H1 (cell line): Measurements from ENCODE around the gene SYNGR3. TPM values are rescaled to one million over a fixed set of nuclear protein-coding genes. Genes with fewer than 3 reads are reported as not detected.
"Not testable (repeated sequence)": the region's sequence is repeated elsewhere in the genome, so short reads cannot be mapped to it uniquely, and the experiment has no call there.

Source experiments
- CTCF ChIA-PET: fragments of 300-600 bp; sonication (Branson Sonifier 250); formaldehyde crosslinking; loops from one replicate; lab custom pipeline; 2021; ENCODE audit not compliant: partially characterized antibody; lab: Charles Lee
- POLR2A ChIA-PET: fragments of 300-600 bp; sonication (Branson Sonifier 250); formaldehyde crosslinking; loops from one replicate; lab custom pipeline; 2021; ENCODE audit warnings: inconsistent platforms; ENCODE audit not compliant: partially characterized antibody; lab: Charles Lee
- DNase-seq, 2 experiments: peaks; one replicate each; pipeline versions ENCODE4 v3.0.0 to v3.0.0-alpha.2; 2010 to 2022; ENCODE audit warnings: low spot score in 2 of 2, low read depth in 1 of 2, mixed read lengths in 1 of 2
- FAIRE-seq: peaks from 2 replicates; lab custom pipeline; 2011; peaks lifted over from hg19 to GRCh38; lab: Jason Lieb, UNC
- H2AFZ ChIP-seq: 2 replicates; pipeline ENCODE4 v1.8.1; 2012; ENCODE audit warnings: low read length, inconsistent platforms
- H2AK5ac ChIP-seq: 2 replicates; pipeline ENCODE4 v1.6.1; 2013; ENCODE audit warnings: low read depth, low read length
- H2BK120ac ChIP-seq: replicated peaks from 2 replicates; pipeline ENCODE3; 2013; ENCODE audit warnings: low read depth, low read length, inconsistent platforms
- H2BK12ac ChIP-seq: 2 replicates; pipeline ENCODE4 v1.6.1; 2013; ENCODE audit warnings: low read depth, low read length
- H2BK15ac ChIP-seq: 2 replicates; pipeline ENCODE4 v1.6.1; 2013; ENCODE audit warnings: low read length
- H2BK20ac ChIP-seq: 2 replicates; pipeline ENCODE4 v1.6.1; 2013; ENCODE audit warnings: low read length
- H2BK5ac ChIP-seq: 2 replicates; pipeline ENCODE4 v1.6.1; 2013; ENCODE audit warnings: low read depth, low read length
- H3K14ac ChIP-seq: 2 replicates; pipeline ENCODE4 v1.6.1; 2013; ENCODE audit warnings: inconsistent platforms; ENCODE audit not compliant: insufficient read length
- H3K18ac ChIP-seq: 2 replicates; pipeline ENCODE4 v1.6.1; 2013; ENCODE audit warnings: low read length; ENCODE audit errors: extremely low read depth
- H3K23ac ChIP-seq: 2 replicates; pipeline ENCODE4 v1.6.1; 2013; ENCODE audit warnings: inconsistent platforms; ENCODE audit not compliant: insufficient read length
- H3K23me2 ChIP-seq: 2 replicates; pipeline ENCODE4 v1.6.1; 2013; ENCODE audit warnings: low read depth, low read length
- H3K27ac ChIP-seq: 2 replicates; pipeline ENCODE4 v1.6.1; 2011; ENCODE audit warnings: low read depth, low read length, inconsistent platforms
- H3K27me3 ChIP-seq, 4 experiments: replicated peaks in 1 of 4; 1 replicate in 1 of 4; 2 replicates in 3 of 4; pipeline versions ENCODE4 v1.6.1 to v1.8.1; 2011 to 2013; ENCODE audit warnings: low read length in 3 of 4, mild to moderate bottlenecking in 3 of 4, inconsistent platforms in 2 of 4, mixed read lengths in 2 of 4, moderate library complexity in 1 of 4; ENCODE audit not compliant: control insufficient read depth in 3 of 4, insufficient read depth in 3 of 4; ENCODE audit errors: extremely low read depth in 1 of 4
- H3K36me3 ChIP-seq, 4 experiments: 2 replicates each; pipeline versions ENCODE4 v1.6.1 to v1.8.1; 2011 to 2013; ENCODE audit warnings: mild to moderate bottlenecking in 4 of 4, low read length in 3 of 4, moderate library complexity in 2 of 4, control low read depth in 1 of 4, inconsistent platforms in 1 of 4; ENCODE audit not compliant: insufficient read depth in 4 of 4, control insufficient read depth in 2 of 4
- H3K4ac ChIP-seq: replicated peaks from 2 replicates; pipeline ENCODE3; 2013; ENCODE audit warnings: low read length, low read depth, mixed read lengths, inconsistent platforms; ENCODE audit not compliant: insufficient read length
- H3K4me1 ChIP-seq, 4 experiments: replicated peaks in 1 of 4; 1 replicate in 1 of 4; 2 replicates in 3 of 4; pipeline versions ENCODE4 v1.6.1 to v1.8.1; 2011 to 2013; ENCODE audit warnings: low read length in 3 of 4, inconsistent platforms in 2 of 4, mixed read lengths in 1 of 4; ENCODE audit not compliant: insufficient read depth in 4 of 4, control insufficient read depth in 3 of 4
- H3K4me2 ChIP-seq, 2 experiments: 2 replicates each; pipeline versions ENCODE4 v1.6.1 to v1.8.1; 2011 to 2013; ENCODE audit warnings: low read depth in 2 of 2, low read length in 2 of 2, control low read depth in 1 of 2, inconsistent platforms in 1 of 2, mild to moderate bottlenecking in 1 of 2; ENCODE audit not compliant: insufficient read depth in 1 of 2
- H3K4me3 ChIP-seq, 4 experiments: fragments of 200-600, 300-600 bp in 1 of 4; sonication (generic), shearing (Covaris generic), sonication (Bioruptor Twin) in 1 of 4; 2 replicates each; pipeline versions ENCODE4 v1.5.1 to v1.8.1; 2011 to 2016; ENCODE audit warnings: low read length in 4 of 4, low read depth in 3 of 4, control low read depth in 2 of 4, inconsistent platforms in 2 of 4, mild to moderate bottlenecking in 2 of 4, mixed read lengths in 1 of 4, moderate library complexity in 1 of 4; ENCODE audit not compliant: insufficient read depth in 2 of 4; ENCODE audit errors: extremely low read depth in 1 of 4
- H3K56ac ChIP-seq: replicated peaks from 2 replicates; pipeline ENCODE3; 2013; ENCODE audit warnings: low read depth, mild to moderate bottlenecking, mixed read lengths, low read length, inconsistent platforms; ENCODE audit not compliant: insufficient read length
- H3K79me1 ChIP-seq: 2 replicates; pipeline ENCODE4 v1.6.1; 2013; ENCODE audit warnings: low read depth, low read length, control low read depth
- H3K79me2 ChIP-seq, 2 experiments: 2 replicates each; pipeline versions ENCODE4 v1.6.1 to v1.8.1; 2012 to 2013; ENCODE audit warnings: low read length in 2 of 2, mild to moderate bottlenecking in 2 of 2, inconsistent platforms in 1 of 2; ENCODE audit not compliant: insufficient read depth in 2 of 2, control insufficient read depth in 1 of 2
- H3K9ac ChIP-seq, 4 experiments: replicated peaks in 1 of 4; 1 replicate in 1 of 4; 2 replicates in 3 of 4; pipeline versions ENCODE4 v1.6.1 to v1.8.1; 2011 to 2013; ENCODE audit warnings: low read depth in 3 of 4, low read length in 3 of 4, control low read depth in 2 of 4, mild to moderate bottlenecking in 2 of 4, moderate library complexity in 2 of 4, inconsistent platforms in 1 of 4; ENCODE audit errors: extremely low read depth in 1 of 4
- H3K9me3 ChIP-seq, 2 experiments: 2 replicates each; pipeline versions ENCODE4 v1.6.1 to v1.8.1; 2012 to 2013; ENCODE audit warnings: mild to moderate bottlenecking in 2 of 2, moderate library complexity in 2 of 2, control low read depth in 1 of 2, inconsistent platforms in 1 of 2, low read depth in 1 of 2, low read length in 1 of 2, mixed read lengths in 1 of 2; ENCODE audit not compliant: insufficient read depth in 2 of 2
- H4K20me1 ChIP-seq, 2 experiments: replicated peaks in 1 of 2; 2 replicates each; pipeline versions ENCODE3 to v1.8.1; 2011 to 2013; ENCODE audit warnings: inconsistent platforms in 2 of 2, low read length in 2 of 2, mild to moderate bottlenecking in 1 of 2; ENCODE audit not compliant: insufficient read depth in 2 of 2, control insufficient read depth in 1 of 2
- H4K5ac ChIP-seq: 2 replicates; pipeline ENCODE4 v1.6.1; 2013; ENCODE audit warnings: low read length, low read depth, mixed read lengths, inconsistent platforms; ENCODE audit not compliant: insufficient read length
- H4K8ac ChIP-seq: 2 replicates; pipeline ENCODE4 v1.8.0; 2013; ENCODE audit warnings: mild to moderate bottlenecking, moderate library complexity, low read length, inconsistent platforms; ENCODE audit not compliant: insufficient read depth; ENCODE audit errors: extremely low read depth
- H4K91ac ChIP-seq: replicated peaks from 2 replicates; pipeline ENCODE3; 2013; ENCODE audit warnings: low read length, mixed read lengths, inconsistent platforms; ENCODE audit not compliant: insufficient read length
- WGBS, 2 experiments: shearing (Covaris generic) in 1 of 2; methylation state at CpG; one replicate each; pipeline versions ENCODE4 v1.1.6 to v1.1.7; 2013 to 2015; ENCODE audit warnings: low lambda C conversion rate in 2 of 2, mixed read lengths in 2 of 2, inconsistent platforms in 1 of 2, low coverage in 1 of 2, missing lambda C conversion rate in 1 of 2; ENCODE audit not compliant: insufficient replicate concordance in 2 of 2, insufficient coverage in 1 of 2, insufficient read length in 1 of 2; ENCODE audit errors: extremely low coverage in 1 of 2, missing lambda C conversion rate in 1 of 2; 5-methylcytosine and 5-hydroxymethylcytosine counted together
- polyA plus RNA-seq, 7 experiments: library from polyadenylated mRNA; depleted of rRNA in 3 of 7; stranded (reverse) in 5 of 7; unstranded in 2 of 7; fragments of >200 nt in 5 of 7; fragments of 200-250 nt in 2 of 7; gene quantifications; 1 replicate in 5 of 7; 2 replicates in 1 of 7; 4 replicates in 1 of 7; pipeline versions ENCODE4 v1.2.1 to v1.2.3, GENCODE V29; 2011 to 2013; ENCODE audit warnings: missing spikeins in 2 of 7, mixed read lengths in 2 of 7
- total RNA-seq: library from RNA; stranded (reverse); fragmentation: NEBNext Ultra II Directional; extraction: Animal tissue kit (Norgen Biotek cat#: 25700); gene quantifications from 2 replicates; pipeline ENCODE4 v1.2.1, GENCODE V29; 2021

Gene SYNGR3
- total and polyA plus RNA-seq, 2 of the 8 experiments (the other 6 are each of a cell fraction or from before 2014, with no cell fraction given), result 36.2 to 49.9 TPM

GRCh38 chr16:1957434-1958142, 32.2 kb upstream of the SYNGR3 start:
- not testable (repeated sequence) for H3K27me3 ChIP-seq, H3K23ac ChIP-seq, H2AFZ ChIP-seq, H3K14ac ChIP-seq, H2BK15ac ChIP-seq, H3K9ac ChIP-seq, H3K4me3 ChIP-seq, H4K5ac ChIP-seq, H3K18ac ChIP-seq, H4K91ac ChIP-seq, H4K20me1 ChIP-seq, H3K23me2 ChIP-seq, DNase-seq, H3K4me2 ChIP-seq, H2AK5ac ChIP-seq, H2BK20ac ChIP-seq, H3K4ac ChIP-seq, H3K27ac ChIP-seq, H2BK120ac ChIP-seq, H2BK12ac ChIP-seq, H3K9me3 ChIP-seq, H3K4me1 ChIP-seq, FAIRE-seq, H3K79me2 ChIP-seq, H3K79me1 ChIP-seq, H4K8ac ChIP-seq, H3K56ac ChIP-seq, H2BK5ac ChIP-seq
- POLR2A ChIA-PET, result interaction anchor here (1.3 to 19.8 kb wide), 5 partner anchors 9 to 187 kb away, joined by 4 to 736 read pairs (median 105); partner anchors contain the start of genes GFER, MSRB1, NME3 and NOXO1
- WGBS, 2 experiments, result 91% methylated on average over 20 of the region's 22 CpGs; no CpG with 5 or more reads in 1 of the 2 experiments
- CTCF ChIA-PET, result interaction anchor here (1.1 to 1.8 kb wide), 3 partner anchors 13 to 21 kb away, joined by 3 to 8 read pairs (median 4); partner anchors contain the start of gene TBL3
- H3K36me3 ChIP-seq, result peaks cover 7 to 18% (median 14%) of the 10 kb centered on the region in 4 experiments
